ENCODE measurements around the gene DOCK1. TPM values are rescaled to one million over a fixed set of nuclear protein-coding genes. Genes with fewer than 3 reads are reported as not detected.

DOCK1 gene
- total RNA-seq, 1 donor from 2014 or later: 72.6 TPM

GRCh38 chr10:127168261-127168660 is 263.0 kb downstream of the DOCK1 start:
- TF ChIP-seq, protein P1, sequence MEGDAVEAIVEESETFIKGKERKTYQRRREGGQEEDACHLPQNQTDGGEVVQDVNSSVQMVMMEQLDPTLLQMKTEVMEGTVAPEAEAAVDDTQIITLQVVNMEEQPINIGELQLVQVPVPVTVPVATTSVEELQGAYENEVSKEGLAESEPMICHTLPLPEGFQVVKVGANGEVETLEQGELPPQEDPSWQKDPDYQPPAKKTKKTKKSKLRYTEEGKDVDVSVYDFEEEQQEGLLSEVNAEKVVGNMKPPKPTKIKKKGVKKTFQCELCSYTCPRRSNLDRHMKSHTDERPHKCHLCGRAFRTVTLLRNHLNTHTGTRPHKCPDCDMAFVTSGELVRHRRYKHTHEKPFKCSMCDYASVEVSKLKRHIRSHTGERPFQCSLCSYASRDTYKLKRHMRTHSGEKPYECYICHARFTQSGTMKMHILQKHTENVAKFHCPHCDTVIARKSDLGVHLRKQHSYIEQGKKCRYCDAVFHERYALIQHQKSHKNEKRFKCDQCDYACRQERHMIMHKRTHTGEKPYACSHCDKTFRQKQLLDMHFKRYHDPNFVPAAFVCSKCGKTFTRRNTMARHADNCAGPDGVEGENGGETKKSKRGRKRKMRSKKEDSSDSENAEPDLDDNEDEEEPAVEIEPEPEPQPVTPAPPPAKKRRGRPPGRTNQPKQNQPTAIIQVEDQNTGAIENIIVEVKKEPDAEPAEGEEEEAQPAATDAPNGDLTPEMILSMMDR (IDR thresholded peaks at IDR 0.05): no peak
- TF ChIP-seq EZH2phosphoT487 (IDR thresholded peaks at IDR 0.05): no peak
- TF ChIP-seq EZH2 (IDR thresholded peaks at IDR 0.05): no peak
- no peaks in the 10 kb centered on the region for H3K36me3 Mint-ChIP-seq
- Histone ChIP-seq H3K27me3 (no peaks in the 10 kb centered on the region), H3K4me3 (no peak overlapping the region), H3F3A (ENCODE audit: low read depth) (no peaks in the 10 kb centered on the region), H4K20me1 (ENCODE audit: low read depth) (peaks cover 3% of the 10 kb centered on the region), H3K36me3 (no peaks in the 10 kb centered on the region), H3K4me1 (no peaks in the 10 kb centered on the region), H3K79me2 (ENCODE audit: low read depth) (no peaks in the 10 kb centered on the region), H3K9ac (no peak overlapping the region), H2AFZ (replicated peaks) (no peak overlapping the region), H3K27ac (no peak overlapping the region), H3K4me2 (no peak overlapping the region), H3K9me3 (ENCODE audit: low read depth) (no peaks in the 10 kb centered on the region)
- H3K27me3 Mint-ChIP-seq (ENCODE audit: insufficient read depth, low read depth): no peaks in the 10 kb centered on the region
- no peak for DNase-seq (ENCODE audit: low spot score)
- no peaks in the 10 kb centered on the region for H3K4me1 Mint-ChIP-seq
- H3K9me3 Mint-ChIP-seq: no peaks in the 10 kb centered on the region
- no peak overlapping the region for H3K4me3 Mint-ChIP-seq
- H3K27ac Mint-ChIP-seq: no peak overlapping the region

GRCh38 chr10:127174866-127175265 is 269.6 kb downstream of the DOCK1 start:
- H4K20me1 ChIP-seq (ENCODE audit: low read depth): no peaks in the 10 kb centered on the region
- Mint-ChIP-seq H3K36me3 (peaks cover 8% of the 10 kb centered on the region), H3K27me3 (ENCODE audit: insufficient read depth, low read depth) (no peaks in the 10 kb centered on the region), H3K9me3 (no peaks in the 10 kb centered on the region), H3K4me1 (peaks cover 2% of the 10 kb centered on the region), H3K4me3 (no peak overlapping the region), H3K27ac (no peak overlapping the region)
- no peaks in the 10 kb centered on the region for H3K79me2 ChIP-seq (ENCODE audit: low read depth)
- TF ChIP-seq EZH2 (IDR thresholded peaks at IDR 0.05) (no peak), EZH2phosphoT487 (IDR thresholded peaks at IDR 0.05) (no peak)
- TF ChIP-seq, protein P1 (IDR thresholded peaks at IDR 0.05): no peak
- no peaks in the 10 kb centered on the region for H3K9me3 ChIP-seq (ENCODE audit: low read depth)
- no peak overlapping the region for H3K4me3 ChIP-seq
- H3F3A ChIP-seq (ENCODE audit: low read depth): no peaks in the 10 kb centered on the region
- H3K4me1 ChIP-seq: no peaks in the 10 kb centered on the region
- no peaks in the 10 kb centered on the region for H3K36me3 ChIP-seq
- no peak overlapping the region for H3K4me2 ChIP-seq
- no peak overlapping the region for H2AFZ ChIP-seq (replicated peaks)
- no peaks in the 10 kb centered on the region for H3K27me3 ChIP-seq
- no peak for DNase-seq (ENCODE audit: low spot score)
- no peak overlapping the region for H3K9ac ChIP-seq
- H3K27ac ChIP-seq: no peak overlapping the region

DNA sequence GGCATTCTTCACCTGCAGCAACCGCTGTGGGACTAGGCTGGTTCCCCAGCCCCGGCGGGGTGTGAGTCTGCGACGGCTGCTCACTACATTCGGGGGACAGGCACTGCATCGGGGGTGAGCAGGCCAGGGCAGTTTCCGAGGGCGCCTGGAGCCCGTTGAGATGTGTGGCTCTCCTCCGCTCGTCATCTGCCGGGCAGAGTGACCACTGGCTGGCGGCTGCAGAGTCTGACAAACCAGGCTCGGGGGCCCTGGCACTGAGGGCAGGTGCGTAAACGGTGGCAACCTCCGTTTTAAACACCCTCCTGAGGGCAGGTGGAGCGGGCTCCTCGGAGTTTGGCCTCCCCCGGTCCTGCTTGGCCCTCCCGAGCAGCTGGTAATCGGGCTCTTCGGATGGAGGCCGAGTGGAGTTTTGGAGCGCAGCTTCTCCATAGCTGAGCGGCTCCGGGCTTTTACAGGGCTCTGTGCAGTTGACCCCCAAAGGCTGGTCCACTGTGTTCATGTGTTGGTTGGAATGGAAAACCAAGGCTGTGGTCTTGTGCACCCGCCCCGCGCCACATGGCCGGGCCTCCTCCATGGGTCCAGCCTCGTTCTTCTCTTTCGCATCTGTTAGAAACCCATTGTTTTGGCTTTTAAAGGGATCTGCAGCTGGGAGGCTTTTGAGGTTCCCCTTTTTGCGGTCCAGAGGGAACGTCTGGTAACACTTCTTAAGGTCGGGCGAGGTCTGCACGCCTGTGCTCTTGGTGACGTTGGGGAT is 270.3 kb downstream of the DOCK1 start:
- Histone ChIP-seq H3K4me3 (no peak overlapping the region), H4K20me1 (ENCODE audit: low read depth) (no peaks in the 10 kb centered on the region), H3K36me3 (no peaks in the 10 kb centered on the region), H3K79me2 (ENCODE audit: low read depth) (no peaks in the 10 kb centered on the region), H3K27me3 (no peaks in the 10 kb centered on the region), H3K27ac (no peak overlapping the region), H2AFZ (replicated peaks) (no peak overlapping the region), H3K9me3 (ENCODE audit: low read depth) (no peaks in the 10 kb centered on the region), H3F3A (ENCODE audit: low read depth) (no peaks in the 10 kb centered on the region), H3K4me1 (no peaks in the 10 kb centered on the region), H3K9ac (no peak overlapping the region), H3K4me2 (no peak overlapping the region)
- no peak overlapping the region for H3K27ac Mint-ChIP-seq
- H3K4me3 Mint-ChIP-seq: no peak overlapping the region
- TF ChIP-seq, protein P1 (IDR thresholded peaks at IDR 0.05): no peak
- no peak for TF ChIP-seq EZH2 (IDR thresholded peaks at IDR 0.05)
- H3K36me3 Mint-ChIP-seq: peaks cover 8% of the 10 kb centered on the region
- no peaks in the 10 kb centered on the region for H3K27me3 Mint-ChIP-seq (ENCODE audit: insufficient read depth, low read depth)
- H3K4me1 Mint-ChIP-seq: peaks cover 2% of the 10 kb centered on the region
- no peaks in the 10 kb centered on the region for H3K9me3 Mint-ChIP-seq
- no peak for DNase-seq (ENCODE audit: low spot score)
